Activated CD4-positive, alpha-beta T cell treated with anti-CD3 and anti-CD28 coated beads, Interleukin-2, amount 50 U/mL, for 48 hours (primary cell): Measurements from ENCODE around the gene ZC3H4.
A peak's percentile ranks its signal among the peaks of the same experiment; 100 is the strongest.

Source experiments
- DNase-seq, 2 experiments: peaks; one replicate each; pipeline ENCODE4 v3.0.0-alpha.2; 2020

The ZC3H4 gene

GRCh38 chr19:47112997-47113849 is at the start of gene ZC3H4:
TSS of gene ZC3H4 (minus strand) at chr19:47113776. CDS start at chr19:47112584, 1,192 bp downstream.
- peak; percentile 98 to 99 for DNase-seq

- DNase-seq: no peak
Measured at GRCh38 chr19:47161876-47162489, 48.4 kb upstream of the ZC3H4 start.

- DNase-seq: peak; percentile 28 to 42
Measured at GRCh38 chr19:47158879-47159503, 45.4 kb upstream of the ZC3H4 start.

- no peak for DNase-seq
Measured at GRCh38 chr19:47158367-47158791, 44.8 kb upstream of the ZC3H4 start.

- DNase-seq: peak in 1 of 2 experiments; percentile 42
Measured at GRCh38 chr19:47157431-47158321, 44.1 kb upstream of the ZC3H4 start.

GRCh38 chr19:47156861-47157430 is 43.4 kb upstream of the ZC3H4 start:
- no peak for DNase-seq

GRCh38 chr19:47155148-47155547 is 41.6 kb upstream of the ZC3H4 start:
- no peak for DNase-seq

GRCh38 chr19:47153266-47153665 is 39.7 kb upstream of the ZC3H4 start:
- no peak for DNase-seq

- DNase-seq: no peak
Measured at GRCh38 chr19:47152632-47153031, 39.1 kb upstream of the ZC3H4 start.

GRCh38 chr19:47152205-47152604 is 38.6 kb upstream of the ZC3H4 start:
- DNase-seq: no peak

GRCh38 chr19:47151627-47152026 is 38.1 kb upstream of the ZC3H4 start:
- DNase-seq: no peak

GRCh38 chr19:47146920-47147319 is 33.3 kb upstream of the ZC3H4 start:
- no peak for DNase-seq

- DNase-seq: no peak
Measured at GRCh38 chr19:47145639-47146486, 32.3 kb upstream of the ZC3H4 start.

- DNase-seq: no peak
Measured at GRCh38 chr19:47144630-47145029, 31.1 kb upstream of the ZC3H4 start.

GRCh38 chr19:47143322-47144073 is 29.9 kb upstream of the ZC3H4 start:
- DNase-seq: no peak

- DNase-seq: no peak
Measured at GRCh38 chr19:47142779-47143178, 29.2 kb upstream of the ZC3H4 start.

GRCh38 chr19:47141695-47142094 is 28.1 kb upstream of the ZC3H4 start:
- no peak for DNase-seq

- peak in 1 of 2 experiments; percentile 42 for DNase-seq
Measured at GRCh38 chr19:47141252-47141651, 27.7 kb upstream of the ZC3H4 start.

- no peak for DNase-seq
Measured at GRCh38 chr19:47135156-47135555, 21.6 kb upstream of the ZC3H4 start.

GRCh38 chr19:47134545-47134944 is 21.0 kb upstream of the ZC3H4 start:
- DNase-seq: no peak

GRCh38 chr19:47133021-47133471 is 19.5 kb upstream of the ZC3H4 start:
- no peak for DNase-seq
